Upper lobe of left lung (tissue), 4 donors: Measurements from ENCODE around the gene ERCC6.

Experiments
- CTCF ChIP-seq, 6 experiments: fragments of 450-650 bp in 4 of 6; fragments of 200-600 bp in 2 of 6; sonication (generic) in 2 of 6; IDR thresholded peaks; one replicate each; pipeline ENCODE4 v1.5.1; 2016 to 2019; ENCODE audit warnings: antibody characterized with exemption in 6 of 6
- EP300 ChIP-seq, 4 donors: sonication (generic); formaldehyde crosslinking; IDR thresholded peaks; one replicate each; pipeline ENCODE4 v1.5.1; 2017; ENCODE audit warnings: antibody characterized with exemption in 4 of 4, control low read depth in 2 of 4
- POLR2A ChIP-seq, 4 donors: fragments of 450-650 bp; IDR thresholded peaks; one replicate each; pipeline ENCODE4 v1.5.1; 2016 to 2017; ENCODE audit warnings: antibody characterized with exemption in 4 of 4, mild to moderate bottlenecking in 2 of 4
- POLR2AphosphoS5 ChIP-seq, 2 donors: sonication (generic); formaldehyde crosslinking; IDR thresholded peaks; one replicate each; pipeline ENCODE4 v1.5.1; 2017; ENCODE audit warnings: antibody characterized with exemption in 2 of 2

DNA sequence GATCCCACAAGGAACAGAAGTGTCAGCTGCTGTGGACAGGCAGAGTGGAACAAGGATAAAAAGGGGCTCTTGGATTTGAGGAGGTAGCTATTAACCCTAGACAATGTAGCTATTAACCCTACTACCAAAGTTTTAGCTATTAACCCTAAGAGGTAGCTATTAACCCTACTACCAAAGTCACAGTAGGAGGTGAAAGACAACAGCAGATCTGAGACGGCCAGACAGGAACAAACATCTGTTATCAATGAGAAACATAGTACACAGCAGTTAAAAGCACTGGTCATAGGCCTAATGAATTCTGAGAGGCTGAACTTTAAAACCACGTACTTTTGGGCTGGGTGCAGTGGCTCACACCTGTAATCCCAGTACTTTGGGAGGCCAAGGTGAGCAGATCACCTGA is 11.9 kb downstream of the ERCC6 start:
- TF ChIP-seq CTCF (IDR thresholded peaks at IDR 0.05) (no peak), POLR2AphosphoS5 (IDR thresholded peaks at IDR 0.05) (no peak), POLR2A (IDR thresholded peaks at IDR 0.05) (no peak), EP300 (IDR thresholded peaks at IDR 0.05) (no peak)
